Neural progenitor cell (in vitro differentiated cells): Measurements from ENCODE around the gene UGT1A8. TPM values are rescaled to one million over a fixed set of nuclear protein-coding genes. Genes with fewer than 3 reads are reported as not detected.
A peak's percentile ranks its signal among the peaks of the same experiment; 100 is the strongest.

ENCODE experiments used
- DNase-seq: peaks from one replicate; pipeline ENCODE4 v3.0.0-alpha.2; 2016; ENCODE audit warnings: low spot score
- H2AFZ ChIP-seq: fragments of 200-600 bp; sonication (generic); replicated peaks from 2 replicates; pipeline ENCODE4 v1.6.1; 2016; ENCODE audit warnings: antibody characterized with exemption
- H3F3A ChIP-seq: fragments of 200-600 bp; sonication (generic); 2 replicates; pipeline ENCODE4 v1.6.1; 2016; ENCODE audit warnings: antibody characterized with exemption, low read depth
- H3K27ac ChIP-seq: fragments of 200-600 bp; sonication (generic); 2 replicates; pipeline ENCODE4 v1.5.1; 2016; ENCODE audit warnings: mild to moderate bottlenecking
- H3K27me3 ChIP-seq: fragments of 200-600 bp; sonication (generic); 2 replicates; pipeline ENCODE4 v1.6.1; 2016; ENCODE audit warnings: mild to moderate bottlenecking, moderate library complexity
- H3K36me3 ChIP-seq: fragments of 200-600 bp; sonication (generic); 2 replicates; pipeline ENCODE4 v1.5.1; 2016
- H3K4me1 ChIP-seq: fragments of 200-600 bp; sonication (generic); 2 replicates; pipeline ENCODE4 v1.6.1; 2016; ENCODE audit warnings: mixed run types
- H3K4me2 ChIP-seq: fragments of 200-600 bp; sonication (generic); 2 replicates; pipeline ENCODE4 v1.6.1; 2016
- H3K4me3 ChIP-seq: fragments of 200-600 bp; sonication (generic); 2 replicates; pipeline ENCODE4 v1.5.1; 2016
- H3K79me2 ChIP-seq: fragments of 200-600 bp; sonication (generic); 2 replicates; pipeline ENCODE4 v1.6.1; 2016; ENCODE audit warnings: low read depth
- H3K9ac ChIP-seq: fragments of 200-600 bp; sonication (generic); 2 replicates; pipeline ENCODE4 v1.6.1; 2016
- H3K9me3 ChIP-seq: fragments of 200-600 bp; sonication (generic); 2 replicates; pipeline ENCODE4 v1.5.1; 2016; ENCODE audit warnings: low read depth
- H4K20me1 ChIP-seq: fragments of 200-600 bp; sonication (generic); 2 replicates; pipeline ENCODE4 v1.6.1; 2016; ENCODE audit warnings: low read depth
- H3K27ac Mint-ChIP-seq: 3 replicates; pipeline ENCODE4 v1.8.0; 2021; ENCODE audit warnings: mixed read lengths
- H3K27me3 Mint-ChIP-seq: 2 replicates; pipeline ENCODE4 v1.8.0; 2022; ENCODE audit warnings: low read depth, mild to moderate bottlenecking, inconsistent platforms, moderate library complexity, mixed read lengths; ENCODE audit not compliant: insufficient read depth
- H3K36me3 Mint-ChIP-seq: 3 replicates; pipeline ENCODE4 v1.8.0; 2021; ENCODE audit warnings: mixed read lengths
- H3K4me1 Mint-ChIP-seq: 3 replicates; pipeline ENCODE4 v1.8.0; 2021; ENCODE audit warnings: mixed read lengths
- H3K4me3 Mint-ChIP-seq: 3 replicates; pipeline ENCODE4 v1.8.0; 2021; ENCODE audit warnings: mild to moderate bottlenecking, moderate library complexity, mixed read lengths
- H3K9me3 Mint-ChIP-seq: 3 replicates; pipeline ENCODE4 v1.8.0; 2020; ENCODE audit warnings: mixed read lengths
- EZH2 ChIP-seq: fragments of 200-600 bp; sonication (generic); IDR thresholded peaks from 2 replicates; pipeline ENCODE4 v1.6.1; 2017; ENCODE audit warnings: antibody characterized with exemption, mild to moderate bottlenecking, moderate library complexity
- EZH2phosphoT487 ChIP-seq: fragments of 200-600 bp; sonication (generic); IDR thresholded peaks from 2 replicates; pipeline ENCODE4 v1.6.1; 2017; ENCODE audit warnings: antibody characterized with exemption
- total RNA-seq: library from RNA; depleted of rRNA; stranded (reverse); fragments of >200 nt; gene quantifications from 2 replicates; pipeline ENCODE4 v1.2.3, GENCODE V29; 2015; ENCODE audit warnings: low replicate concordance
- TF ChIP-seq, protein P1 (sequence below): fragments of 200-600 bp; sonication (generic); IDR thresholded peaks from 2 replicates; pipeline ENCODE4 v1.5.1; 2017; ENCODE audit warnings: antibody characterized with exemption, mild to moderate bottlenecking

Gene UGT1A8
- total RNA-seq, 1 donor from 2014 or later, result not detected

DNA sequence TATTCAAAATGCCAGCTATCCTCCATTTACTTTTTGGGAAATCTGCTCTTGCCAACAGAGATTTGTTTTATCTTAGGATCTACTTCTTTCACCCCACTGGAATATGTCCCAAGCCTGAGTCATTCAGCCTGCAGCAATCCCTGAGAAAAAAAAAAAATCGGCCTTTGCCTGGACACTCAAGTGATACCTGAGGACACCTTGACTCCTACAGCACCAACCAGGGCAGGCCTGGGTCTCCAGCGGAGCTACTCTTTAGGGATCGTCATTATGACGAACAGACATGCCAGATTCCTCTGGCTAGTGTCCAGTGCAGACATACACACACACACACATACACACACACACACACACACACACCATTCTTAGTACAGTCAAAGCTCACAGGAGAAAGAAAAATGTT is 73.0 kb downstream of the UGT1A8 start:
- H3K79me2 ChIP-seq, result no peaks in the 10 kb centered on the region
- H3K27me3 ChIP-seq, result no peaks in the 10 kb centered on the region
- no peak overlapping the region for H3K4me3 ChIP-seq
- no peak overlapping the region for H3K4me3 Mint-ChIP-seq
- no peak overlapping the region for H3K4me2 ChIP-seq
- H3K27me3 Mint-ChIP-seq, result peaks cover 2% of the 10 kb centered on the region
- H4K20me1 ChIP-seq, result no peaks in the 10 kb centered on the region
- H2AFZ ChIP-seq, result no peak overlapping the region
- H3F3A ChIP-seq, result no peaks in the 10 kb centered on the region
- no peak overlapping the region for H3K9ac ChIP-seq
- H3K4me1 Mint-ChIP-seq, result no peaks in the 10 kb centered on the region
- no peak for DNase-seq
- no peaks in the 10 kb centered on the region for H3K9me3 Mint-ChIP-seq
- H3K4me1 ChIP-seq, result no peaks in the 10 kb centered on the region
- H3K36me3 ChIP-seq, result no peaks in the 10 kb centered on the region
- peak overlapping the region; percentile 51 for H3K27ac Mint-ChIP-seq
- TF ChIP-seq EZH2phosphoT487 (no peak), EZH2 (no peak)
- TF ChIP-seq, protein P1, sequence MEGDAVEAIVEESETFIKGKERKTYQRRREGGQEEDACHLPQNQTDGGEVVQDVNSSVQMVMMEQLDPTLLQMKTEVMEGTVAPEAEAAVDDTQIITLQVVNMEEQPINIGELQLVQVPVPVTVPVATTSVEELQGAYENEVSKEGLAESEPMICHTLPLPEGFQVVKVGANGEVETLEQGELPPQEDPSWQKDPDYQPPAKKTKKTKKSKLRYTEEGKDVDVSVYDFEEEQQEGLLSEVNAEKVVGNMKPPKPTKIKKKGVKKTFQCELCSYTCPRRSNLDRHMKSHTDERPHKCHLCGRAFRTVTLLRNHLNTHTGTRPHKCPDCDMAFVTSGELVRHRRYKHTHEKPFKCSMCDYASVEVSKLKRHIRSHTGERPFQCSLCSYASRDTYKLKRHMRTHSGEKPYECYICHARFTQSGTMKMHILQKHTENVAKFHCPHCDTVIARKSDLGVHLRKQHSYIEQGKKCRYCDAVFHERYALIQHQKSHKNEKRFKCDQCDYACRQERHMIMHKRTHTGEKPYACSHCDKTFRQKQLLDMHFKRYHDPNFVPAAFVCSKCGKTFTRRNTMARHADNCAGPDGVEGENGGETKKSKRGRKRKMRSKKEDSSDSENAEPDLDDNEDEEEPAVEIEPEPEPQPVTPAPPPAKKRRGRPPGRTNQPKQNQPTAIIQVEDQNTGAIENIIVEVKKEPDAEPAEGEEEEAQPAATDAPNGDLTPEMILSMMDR, result no peak
- H3K9me3 ChIP-seq, result no peaks in the 10 kb centered on the region
- H3K36me3 Mint-ChIP-seq, result no peaks in the 10 kb centered on the region
- H3K27ac ChIP-seq, result no peak overlapping the region

DNA sequence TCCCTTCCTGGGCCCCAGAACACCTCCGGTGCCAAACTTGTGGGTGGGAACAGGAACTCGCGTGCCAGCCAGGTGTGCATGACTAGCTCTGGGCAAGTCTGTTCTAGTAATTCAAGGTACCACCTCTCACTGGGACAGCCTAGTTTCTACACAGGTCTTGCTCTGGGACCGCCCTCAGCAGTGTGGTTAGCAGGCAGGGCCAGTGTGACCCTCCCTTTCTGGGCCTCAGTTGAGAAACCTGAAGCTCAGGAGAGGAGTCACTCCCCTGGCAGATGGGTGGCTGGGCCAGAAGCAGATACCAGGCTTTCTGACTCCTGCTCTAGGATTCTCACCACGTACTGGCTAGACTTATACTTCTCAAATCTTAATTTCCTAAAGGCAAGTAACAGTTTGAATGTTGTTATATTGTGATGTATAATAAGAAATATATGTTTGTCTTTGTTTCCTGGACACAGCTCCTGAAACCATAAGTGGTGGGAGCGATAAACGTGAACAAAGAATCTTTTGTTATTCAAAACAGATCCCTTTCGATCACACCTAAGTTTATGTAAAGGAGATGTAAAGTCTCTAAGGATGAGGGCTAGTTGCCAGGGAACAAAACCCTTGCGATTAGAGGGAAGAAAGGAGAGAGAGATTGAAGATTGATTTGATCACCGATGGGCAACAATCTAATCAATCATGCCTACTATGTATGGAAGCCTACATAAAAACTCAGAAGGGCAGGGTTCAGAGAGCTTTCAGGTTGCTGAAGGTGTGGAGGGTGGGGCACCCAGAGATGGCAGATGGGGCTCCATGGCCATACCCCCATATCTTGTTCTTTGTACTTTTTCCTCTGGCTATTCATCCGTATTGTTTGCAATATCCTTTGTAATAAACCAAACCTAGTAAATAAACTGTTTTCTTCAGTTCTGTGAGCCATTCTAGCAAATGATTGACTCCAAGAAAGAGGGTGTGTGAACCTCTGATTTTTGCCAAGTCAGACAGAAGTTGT is 74.3 kb downstream of the UGT1A8 start:
- Mint-ChIP-seq H3K4me1 (no peaks in the 10 kb centered on the region), H3K27ac (no peak overlapping the region), H3K9me3 (no peaks in the 10 kb centered on the region), H3K4me3 (no peak overlapping the region), H3K36me3 (no peaks in the 10 kb centered on the region), H3K27me3 (peaks cover 2% of the 10 kb centered on the region)
- no peaks in the 10 kb centered on the region for H3K79me2 ChIP-seq
- H3K27me3 ChIP-seq, result no peaks in the 10 kb centered on the region
- DNase-seq, result no peak
- H4K20me1 ChIP-seq, result no peaks in the 10 kb centered on the region
- no peaks in the 10 kb centered on the region for H3K9me3 ChIP-seq
- no peak overlapping the region for H3K4me2 ChIP-seq
- no peak overlapping the region for H3K9ac ChIP-seq
- no peak overlapping the region for H3K4me3 ChIP-seq
- no peaks in the 10 kb centered on the region for H3K36me3 ChIP-seq
- H3F3A ChIP-seq, result no peaks in the 10 kb centered on the region
- TF ChIP-seq EZH2 (no peak), EZH2phosphoT487 (no peak)
- TF ChIP-seq, protein P1, result no peak
- no peaks in the 10 kb centered on the region for H3K4me1 ChIP-seq
- H3K27ac ChIP-seq, result no peak overlapping the region
- H2AFZ ChIP-seq, result no peak overlapping the region

DNA sequence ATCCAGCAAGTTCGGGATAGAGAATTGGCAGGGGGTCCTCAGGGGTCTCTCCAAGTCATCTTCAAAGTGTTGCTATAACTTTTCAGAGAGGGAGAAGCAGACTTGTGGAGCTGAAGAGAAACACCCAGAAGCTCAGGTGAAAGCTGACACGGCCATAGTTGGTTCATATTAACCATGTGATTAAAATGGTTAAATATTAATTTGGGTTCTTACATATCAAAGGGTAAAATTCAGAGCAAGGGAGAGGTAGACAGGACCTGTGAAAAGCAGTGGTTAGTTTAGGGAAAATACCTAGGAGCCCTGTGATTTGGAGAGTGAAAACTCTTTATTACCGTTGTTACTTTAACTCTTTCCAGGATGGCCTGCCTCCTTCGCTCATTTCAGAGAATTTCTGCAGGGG is 75.2 kb downstream of the UGT1A8 start, which contains the start of gene UGT1A6:
TSS of gene UGT1A6 (plus strand) at position 243 of the 400 bp plus-strand sequence. CDS start at position 358, 115 bp downstream.
- Histone ChIP-seq H3K4me2 (no peak within 1 kb of the TSS), H3K4me1 (no peaks in the 10 kb centered on the region), H4K20me1 (no peaks in the 10 kb centered on the region), H3K9ac (no peak within 1 kb of the TSS), H3K36me3 (no peaks in the 10 kb centered on the region), H2AFZ (no peak within 1 kb of the TSS), H3K9me3 (no peaks in the 10 kb centered on the region), H3F3A (no peaks in the 10 kb centered on the region), H3K27me3 (no peaks in the 10 kb centered on the region), H3K79me2 (no peaks in the 10 kb centered on the region), H3K27ac (no peak within 1 kb of the TSS), H3K4me3 (no peak within 1 kb of the TSS)
- Mint-ChIP-seq H3K9me3 (peaks cover 2% of the 10 kb centered on the region), H3K36me3 (no peaks in the 10 kb centered on the region), H3K4me1 (no peaks in the 10 kb centered on the region), H3K27ac (peak within 1 kb of the TSS; percentile 48), H3K4me3 (no peak within 1 kb of the TSS), H3K27me3 (peaks cover 2% of the 10 kb centered on the region)
- no peak for DNase-seq
- TF ChIP-seq EZH2phosphoT487, result no peak
- TF ChIP-seq, protein P1, result no peak
- no peak for TF ChIP-seq EZH2
